ENCODE results near the gene IL4.

DNA sequence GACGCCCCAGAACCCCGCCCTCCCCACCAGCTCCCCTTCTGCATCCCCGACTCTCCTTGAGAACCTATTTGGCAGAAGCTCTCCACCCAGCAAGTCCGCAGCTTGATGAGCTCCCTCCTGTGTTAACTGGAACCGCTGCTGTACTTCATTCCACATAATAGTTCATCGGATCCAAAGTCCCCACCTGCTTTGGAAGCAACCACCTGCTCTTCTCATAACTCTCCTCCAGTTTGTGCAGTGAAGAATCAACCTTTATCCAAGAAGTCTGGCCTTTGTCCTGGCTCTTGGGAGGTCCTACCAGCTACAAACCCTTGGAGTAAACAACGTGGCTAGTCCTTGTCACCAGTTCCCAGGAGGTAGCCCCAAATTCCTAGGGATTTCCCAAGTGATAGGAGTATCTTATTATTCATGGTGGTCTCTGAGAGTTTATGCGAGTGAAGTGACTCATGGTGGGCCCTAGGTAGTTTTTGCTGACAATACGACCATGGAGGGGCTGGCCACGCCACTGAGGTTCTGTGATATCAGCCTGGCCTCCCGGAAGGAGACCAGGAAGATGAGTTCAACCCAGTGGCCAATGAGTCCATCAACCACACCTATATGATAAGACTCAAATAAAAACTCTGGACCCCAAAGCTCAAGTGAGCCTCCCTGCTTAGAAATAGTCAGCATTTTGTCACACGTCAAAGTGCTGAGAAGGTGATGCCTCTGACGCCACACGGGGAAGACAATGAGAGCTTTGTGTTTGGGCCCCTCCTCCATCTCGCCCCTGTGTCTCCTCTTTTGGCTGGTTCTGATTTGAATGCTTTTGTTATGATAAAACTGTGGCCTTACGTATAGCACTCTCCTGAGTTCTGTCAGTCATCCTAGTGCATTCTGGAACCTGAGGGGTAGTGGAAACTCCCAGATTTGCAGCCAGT, 3.6 kb upstream of the IL4 start:
- TF ChIP-seq, protein P1, sequence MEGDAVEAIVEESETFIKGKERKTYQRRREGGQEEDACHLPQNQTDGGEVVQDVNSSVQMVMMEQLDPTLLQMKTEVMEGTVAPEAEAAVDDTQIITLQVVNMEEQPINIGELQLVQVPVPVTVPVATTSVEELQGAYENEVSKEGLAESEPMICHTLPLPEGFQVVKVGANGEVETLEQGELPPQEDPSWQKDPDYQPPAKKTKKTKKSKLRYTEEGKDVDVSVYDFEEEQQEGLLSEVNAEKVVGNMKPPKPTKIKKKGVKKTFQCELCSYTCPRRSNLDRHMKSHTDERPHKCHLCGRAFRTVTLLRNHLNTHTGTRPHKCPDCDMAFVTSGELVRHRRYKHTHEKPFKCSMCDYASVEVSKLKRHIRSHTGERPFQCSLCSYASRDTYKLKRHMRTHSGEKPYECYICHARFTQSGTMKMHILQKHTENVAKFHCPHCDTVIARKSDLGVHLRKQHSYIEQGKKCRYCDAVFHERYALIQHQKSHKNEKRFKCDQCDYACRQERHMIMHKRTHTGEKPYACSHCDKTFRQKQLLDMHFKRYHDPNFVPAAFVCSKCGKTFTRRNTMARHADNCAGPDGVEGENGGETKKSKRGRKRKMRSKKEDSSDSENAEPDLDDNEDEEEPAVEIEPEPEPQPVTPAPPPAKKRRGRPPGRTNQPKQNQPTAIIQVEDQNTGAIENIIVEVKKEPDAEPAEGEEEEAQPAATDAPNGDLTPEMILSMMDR (IDR thresholded peaks at IDR 0.05; ENCODE audit: extremely low read depth in 1 of 2, insufficient read depth in 1 of 2, low read depth in 1 of 2, low read length in 2 of 2) = no peak
- TF ChIP-seq, protein P2, sequence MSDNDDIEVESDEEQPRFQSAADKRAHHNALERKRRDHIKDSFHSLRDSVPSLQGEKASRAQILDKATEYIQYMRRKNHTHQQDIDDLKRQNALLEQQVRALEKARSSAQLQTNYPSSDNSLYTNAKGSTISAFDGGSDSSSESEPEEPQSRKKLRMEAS (IDR thresholded peaks at IDR 0.05; ENCODE audit: insufficient read depth, insufficient read length) = no peak
- no peak for TF ChIP-seq MYC (IDR thresholded peaks at IDR 0.05; ENCODE audit: low read depth, low read length)
- TF ChIP-seq EZH2 (IDR thresholded peaks at IDR 0.05; ENCODE audit: borderline replicate concordance, low read depth, low read length, severe bottlenecking) = no peak
- no peak for TF ChIP-seq POLR2A (IDR thresholded peaks at IDR 0.05; ENCODE audit: low read depth, low read length)
- TF ChIP-seq POLR2AphosphoS5 (IDR thresholded peaks at IDR 0.05; ENCODE audit: insufficient read depth, low read depth, low read length) = no peak
- TF ChIP-seq JUN (IDR thresholded peaks at IDR 0.05; ENCODE audit: borderline replicate concordance, insufficient read depth, insufficient read length, low read depth) = no peak
